ENCODE measurements around the gene CXCL1.

Gene CXCL1

DNA sequence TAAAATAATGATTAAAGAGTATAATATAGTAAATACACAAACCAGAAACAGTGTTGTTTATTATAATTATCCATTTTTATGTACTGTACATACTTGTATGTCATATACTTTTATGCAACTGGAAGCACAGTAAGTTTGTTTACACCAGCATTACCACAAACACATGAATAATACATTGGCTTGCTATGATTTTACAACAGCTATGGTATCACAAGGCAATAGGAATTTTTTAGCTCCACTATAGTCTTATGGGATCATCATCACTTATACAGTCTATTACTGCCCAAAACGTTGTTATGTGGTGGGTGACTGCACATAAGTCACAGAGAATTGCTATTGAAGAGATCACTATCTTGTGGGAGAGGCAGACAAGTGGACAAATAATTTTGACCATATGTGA, 17.9 kb upstream of the CXCL1 start:
- Histone ChIP-seq H4K20me1 (ENCODE audit: insufficient read depth, low read length) (no peaks in the 10 kb centered on the region), H2AFZ (ENCODE audit: low read depth, low read length) (no peak overlapping the region), H3K36me3 (ENCODE audit: insufficient read depth, low read length) (no peaks in the 10 kb centered on the region), H3K9ac (ENCODE audit: low read depth, low read length) (no peak overlapping the region), H3K4me1 (ENCODE audit: insufficient read depth, low read length) (no peaks in the 10 kb centered on the region), H3K27me3 (ENCODE audit: insufficient read depth, low read length, poor library complexity) (no peaks in the 10 kb centered on the region), H3K9me3 (ENCODE audit: insufficient read depth, low read length, severe bottlenecking) (no peaks in the 10 kb centered on the region), H3K27ac (ENCODE audit: low read length) (no peak overlapping the region), H3K79me2 (ENCODE audit: insufficient read depth, low read length) (no peaks in the 10 kb centered on the region), H3K4me2 (ENCODE audit: insufficient read depth, low read length) (no peak overlapping the region), H3K4me3 (ENCODE audit: low read depth in 1 of 2, low read length in 2 of 2) (no peak overlapping the region)
- no peak for DNase-seq
- ATAC-seq (ENCODE audit: insufficient read depth, low read depth) = no peak
- TF ChIP-seq CTCF (IDR thresholded peaks at IDR 0.05; ENCODE audit: borderline replicate concordance, extremely low read depth, low read length, poor library complexity, severe bottlenecking) (no peak), EZH2 (IDR thresholded peaks at IDR 0.05; ENCODE audit: borderline replicate concordance, low read depth, low read length, severe bottlenecking) (no peak)

- TF ChIP-seq CTCF (IDR thresholded peaks at IDR 0.05; ENCODE audit: borderline replicate concordance, extremely low read depth, low read length, poor library complexity, severe bottlenecking) (no peak), EZH2 (IDR thresholded peaks at IDR 0.05; ENCODE audit: borderline replicate concordance, low read depth, low read length, severe bottlenecking) (no peak)
- Histone ChIP-seq H2AFZ (ENCODE audit: low read depth, low read length) (no peak overlapping the region; the same call in 1 of the 2 replicates), H3K79me2 (ENCODE audit: insufficient read depth, low read length) (no peaks in the 10 kb centered on the region), H3K9ac (ENCODE audit: low read depth, low read length) (no peak overlapping the region), H3K36me3 (ENCODE audit: insufficient read depth, low read length) (no peaks in the 10 kb centered on the region), H3K4me1 (ENCODE audit: insufficient read depth, low read length) (no peaks in the 10 kb centered on the region), H3K9me3 (ENCODE audit: insufficient read depth, low read length, severe bottlenecking) (no peaks in the 10 kb centered on the region), H3K4me2 (ENCODE audit: insufficient read depth, low read length) (no peak overlapping the region), H3K27ac (ENCODE audit: low read length) (no peak overlapping the region), H3K4me3 (ENCODE audit: low read depth in 1 of 2, low read length in 2 of 2) (no peak overlapping the region), H4K20me1 (ENCODE audit: insufficient read depth, low read length) (no peaks in the 10 kb centered on the region), H3K27me3 (ENCODE audit: insufficient read depth, low read length, poor library complexity) (no peaks in the 10 kb centered on the region)
- no peak for DNase-seq
- ATAC-seq (ENCODE audit: insufficient read depth, low read depth) = no peak
Observed at GRCh38 chr4:73852771-73853170, 16.4 kb upstream of the CXCL1 start.

DNA sequence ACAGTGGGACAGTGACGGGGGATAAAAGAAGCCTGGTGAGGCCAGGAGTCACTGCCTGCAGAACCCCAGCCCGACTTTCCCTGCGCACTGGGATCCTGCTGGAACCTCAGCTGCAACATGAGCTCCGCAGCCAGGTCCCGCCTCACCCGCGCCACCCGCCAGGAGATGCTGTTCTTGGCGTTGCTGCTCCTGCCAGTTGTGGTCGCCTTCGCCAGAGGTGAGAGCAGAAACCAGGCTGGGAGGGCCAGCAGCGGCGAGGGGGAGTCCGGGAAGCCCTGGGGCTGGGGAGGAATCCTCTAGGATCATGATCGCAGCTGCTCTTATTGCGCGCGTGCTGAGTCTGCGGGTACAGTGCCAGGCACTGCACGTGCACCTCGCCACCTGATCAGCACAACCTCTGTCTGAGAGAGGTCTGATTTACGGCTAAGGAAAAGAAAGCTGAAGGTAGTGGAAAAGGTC, 15.9 kb upstream of the CXCL1 start, which contains the start of gene PF4V1:
Gene PF4V1, plus strand, starts transcription at position 51 of the 459 bp plus-strand sequence. Its CDS starts 67 bp downstream, at position 118.
- Histone ChIP-seq H3K9ac (ENCODE audit: low read depth, low read length) (no peak within 1 kb of the TSS), H2AFZ (ENCODE audit: low read depth, low read length) (no peak within 1 kb of the TSS; the same call in 1 of the 2 replicates), H4K20me1 (ENCODE audit: insufficient read depth, low read length) (no peaks in the 10 kb centered on the region), H3K4me1 (ENCODE audit: insufficient read depth, low read length) (no peaks in the 10 kb centered on the region), H3K79me2 (ENCODE audit: insufficient read depth, low read length) (no peaks in the 10 kb centered on the region), H3K9me3 (ENCODE audit: insufficient read depth, low read length, severe bottlenecking) (no peaks in the 10 kb centered on the region), H3K27ac (ENCODE audit: low read length) (no peak within 1 kb of the TSS), H3K4me2 (ENCODE audit: insufficient read depth, low read length) (no peak within 1 kb of the TSS), H3K27me3 (ENCODE audit: insufficient read depth, low read length, poor library complexity) (no peaks in the 10 kb centered on the region), H3K36me3 (ENCODE audit: insufficient read depth, low read length) (no peaks in the 10 kb centered on the region), H3K4me3 (ENCODE audit: low read depth in 1 of 2, low read length in 2 of 2) (no peak within 1 kb of the TSS)
- no peak for TF ChIP-seq EZH2 (IDR thresholded peaks at IDR 0.05; ENCODE audit: borderline replicate concordance, low read depth, low read length, severe bottlenecking)
- TF ChIP-seq CTCF (IDR thresholded peaks at IDR 0.05; ENCODE audit: borderline replicate concordance, extremely low read depth, low read length, poor library complexity, severe bottlenecking) = no peak
- no peak for ATAC-seq (ENCODE audit: insufficient read depth, low read depth)
- DNase-seq = no peak
